HCT116 (cell line): ENCODE data around the gene MCF2L2. TPM values are rescaled to one million over a fixed set of nuclear protein-coding genes. Genes with fewer than 3 reads are reported as not detected.

Experiments used
- ATAC-seq: fragments of 200-7000 bp; cut with Tn5 transposase; 2 replicates; pipeline ENCODE4 v1.9.1; 2020; ENCODE audit warnings: mild to moderate bottlenecking, moderate library complexity
- BruUV-seq: library from RNA; stranded (reverse); fragments of 400-500 nt; replicated peaks from 2 replicates; lab custom pipeline; 2021; lab: Mats Ljungman, UMichigan
- CTCF ChIA-PET: fragments of 300-600 bp; sonication (Branson Sonifier 250); formaldehyde crosslinking; loops from one replicate; lab custom pipeline; 2021; ENCODE audit warnings: antibody characterized with exemption; lab: Charles Lee
- POLR2A ChIA-PET: fragments of 300-600, 350-600 bp; sonication (Branson Sonifier 250); formaldehyde crosslinking; loops from one replicate; lab custom pipeline; 2021; ENCODE audit warnings: antibody characterized with exemption; lab: Charles Lee
- RAD21 ChIA-PET, 2 experiments: fragments of 300-600 bp; sonication (Branson Sonifier 250); formaldehyde crosslinking; loops; one replicate each; lab custom pipeline; 2023; ENCODE audit warnings: low total read pairs in 2 of 2; ENCODE audit not compliant: uncharacterized antibody in 2 of 2, unreplicated experiment in 2 of 2, low non-redundant PET in 1 of 2; lab: Charles Lee
- DNase-seq: peaks from one replicate; pipeline ENCODE4 v3.0.0-alpha.2; 2010; ENCODE audit warnings: low read depth, low spot score
- H2AFZ ChIP-seq: fragments of 200-600 bp; shearing (Covaris generic), sonication (generic); 2 replicates; pipeline ENCODE4 v1.6.1; 2017; ENCODE audit warnings: low read depth, mixed run types, mixed read lengths, antibody characterized with exemption, low read length; ENCODE audit not compliant: poor library complexity, severe bottlenecking
- H3K27ac ChIP-seq: 2 replicates; pipeline ENCODE4 v1.5.1; 2012; ENCODE audit warnings: low read depth, low read length
- H3K27me3 ChIP-seq: fragments of 200-600 bp; sonication (generic); 2 replicates; pipeline ENCODE4 v1.6.1; 2016; ENCODE audit warnings: mixed run types, low read length, mixed read lengths; ENCODE audit not compliant: insufficient read depth
- H3K36me3 ChIP-seq, 2 experiments: fragments of 200-500 bp in 1 of 2; fragments of 200-600 bp in 1 of 2; sonication (Bioruptor generic) in 1 of 2; sonication (generic) in 1 of 2; 2 replicates each; pipeline versions ENCODE4 v1.5.1 to v1.6.1; 2014 to 2016; ENCODE audit warnings: low read length in 2 of 2, inconsistent platforms in 1 of 2, mixed read lengths in 1 of 2, mixed run types in 1 of 2; ENCODE audit not compliant: insufficient read depth in 2 of 2, control insufficient read depth in 1 of 2
- H3K4me1 ChIP-seq, 2 experiments: fragments of 200-600 bp in 1 of 2; sonication (generic) in 1 of 2; 2 replicates each; pipeline versions ENCODE4 v1.5.1 to v1.6.1; 2012 to 2017; ENCODE audit warnings: low read length in 2 of 2, inconsistent platforms in 1 of 2, mild to moderate bottlenecking in 1 of 2, mixed read lengths in 1 of 2, mixed run types in 1 of 2, moderate library complexity in 1 of 2; ENCODE audit not compliant: insufficient read depth in 2 of 2, control insufficient read depth in 1 of 2
- H3K4me2 ChIP-seq: fragments of 200-600 bp; sonication (generic); 2 replicates; pipeline ENCODE4 v1.6.1; 2017; ENCODE audit warnings: mixed run types, low read length, mixed read lengths
- H3K4me3 ChIP-seq, 2 experiments: fragments of 200-600 bp in 1 of 2; sonication (generic) in 1 of 2; replicated peaks in 1 of 2; 2 replicates each; pipeline ENCODE4 v1.5.1; 2011 to 2016; ENCODE audit warnings: low read length in 2 of 2, control low read depth in 1 of 2, low read depth in 1 of 2, mild to moderate bottlenecking in 1 of 2, mixed read lengths in 1 of 2, mixed run types in 1 of 2
- H3K79me2 ChIP-seq: fragments of 200-600 bp; sonication (generic); 2 replicates; pipeline ENCODE4 v1.6.1; 2017; ENCODE audit warnings: mild to moderate bottlenecking, mixed run types, low read length, moderate library complexity, mixed read lengths; ENCODE audit not compliant: insufficient read depth
- H3K9ac ChIP-seq: fragments of 200-600 bp; sonication (generic); 2 replicates; pipeline ENCODE4 v1.6.1; 2016; ENCODE audit warnings: low read length, mixed read lengths
- H3K9me2 ChIP-seq: fragments of 200-600 bp; sonication (generic), shearing (Covaris generic); 2 replicates; pipeline ENCODE4 v1.6.1; 2017; ENCODE audit warnings: mixed run types, mild to moderate bottlenecking, moderate library complexity; ENCODE audit not compliant: insufficient read depth
- H3K9me3 ChIP-seq, 2 experiments: fragments of 200-500 bp in 1 of 2; fragments of 200-600 bp in 1 of 2; sonication (Bioruptor generic) in 1 of 2; sonication (generic) in 1 of 2; 2 replicates each; pipeline ENCODE4 v1.6.1; 2014 to 2017; ENCODE audit warnings: low read length in 2 of 2, mixed read lengths in 2 of 2, inconsistent platforms in 1 of 2, low read depth in 1 of 2, mild to moderate bottlenecking in 1 of 2, mixed run types in 1 of 2, moderate library complexity in 1 of 2; ENCODE audit not compliant: control insufficient read depth in 1 of 2, insufficient read depth in 1 of 2
- H4K20me1 ChIP-seq: fragments of 200-600 bp; sonication (generic), shearing (Covaris generic); 2 replicates; pipeline ENCODE4 v1.6.1; 2017; ENCODE audit warnings: mixed run types, mild to moderate bottlenecking, moderate library complexity; ENCODE audit not compliant: insufficient read depth
- EGR1 ChIP-seq: IDR thresholded peaks from 2 replicates; pipeline ENCODE4 v1.6.1; 2012; ENCODE audit warnings: low read depth
- EZH2 ChIP-seq: fragments of 200-600 bp; sonication (generic); IDR thresholded peaks from 2 replicates; pipeline ENCODE4 v1.6.1; 2017; ENCODE audit warnings: antibody characterized with exemption, mixed run types
- EZH2phosphoT487 ChIP-seq: fragments of 200-600 bp; IDR thresholded peaks from 2 replicates; pipeline ENCODE4 v1.6.1; 2018; ENCODE audit warnings: antibody characterized with exemption, borderline replicate concordance
- FOSL1 ChIP-seq: IDR thresholded peaks from 2 replicates; pipeline ENCODE4 v1.6.1; 2012; ENCODE audit warnings: low read depth
- POLR2AphosphoS5 ChIP-seq: IDR thresholded peaks from 2 replicates; pipeline ENCODE4 v1.6.1; 2011; ENCODE audit warnings: mild to moderate bottlenecking, low read depth, low read length, moderate library complexity
- REST ChIP-seq: IDR thresholded peaks from 2 replicates; pipeline ENCODE4 v1.6.1; 2012; ENCODE audit warnings: low read depth
- SP1 ChIP-seq: IDR thresholded peaks from 2 replicates; pipeline ENCODE4 v1.6.1; 2012; ENCODE audit warnings: low read depth
- SRF ChIP-seq: IDR thresholded peaks from 2 replicates; pipeline ENCODE4 v1.6.1; 2012; ENCODE audit warnings: low read depth
- TCF7L2 ChIP-seq: IDR thresholded peaks from 2 replicates; pipeline ENCODE4 v1.7.0; 2011; ENCODE audit warnings: borderline replicate concordance, inconsistent platforms; ENCODE audit not compliant: insufficient read depth, insufficient read length; ENCODE audit errors: extremely low read depth
- intact Hi-C: fragments of 100-400 bp; cut with micrococcal nuclease; formaldehyde crosslinking; loops from 2 replicates; pipeline ENCODE4 v1.10.0; 2022
- total RNA-seq: library from RNA; stranded (reverse); gene quantifications from one replicate; pipeline ENCODE4 v1.2.1, GENCODE V29; 2021; ENCODE audit not compliant: unreplicated experiment

MCF2L2 gene
- total RNA-seq, 1 experiment from 2014 or later: 1.5 TPM

GRCh38 chr3:183129243-183129642, 299.2 kb downstream of the MCF2L2 start:
- Histone ChIP-seq H3K4me1 (0 out of 4 replicates have a peak, but pooled peaks cover 0 to 4% of the 10 kb centered on the region in 2 experiments), H3K9me2 (no peaks in the 10 kb centered on the region), H3K27me3 (no peaks in the 10 kb centered on the region), H3K36me3 (no peaks in the 10 kb centered on the region), H3K9ac (no peak overlapping the region), H3K79me2 (no peaks in the 10 kb centered on the region), H3K27ac (no peak overlapping the region), H4K20me1 (no peaks in the 10 kb centered on the region), H2AFZ (no peak overlapping the region), H3K9me3 (peaks cover 0 to 6% of the 10 kb centered on the region in 2 experiments; a peak in 1 of 4 replicates), H3K4me2 (no peak overlapping the region), H3K4me3 (no peak overlapping the region)
- no peak for ATAC-seq
- ChIA-PET RAD21 (no interaction called here), CTCF (interaction anchor here (0.7 kb wide), 1 partner anchor 415 kb away, joined by 3 read pairs; no protein-coding TSS in a partner anchor), POLR2A (no interaction called here)
- no TSS peak for BruUV-seq
- intact Hi-C loops: loop anchor here (10.0 kb wide), 1 partner anchor 756 kb away; the partner anchor contains the start of gene PARL
- TF ChIP-seq EZH2 (no peak), EGR1 (no peak), SRF (no peak), EZH2phosphoT487 (no peak)
- DNase-seq: peak; percentile 16

GRCh38 chr3:183128709-183129108, 299.7 kb downstream of the MCF2L2 start:
- intact Hi-C loops: loop anchor here (10.0 kb wide), 1 partner anchor 756 kb away; the partner anchor contains the start of gene PARL

More at GRCh38 chr3:183128709-183129108, 299.7 kb downstream of the MCF2L2 start:
- H4K20me1 ChIP-seq: no peaks in the 10 kb centered on the region
- H3K9me3 ChIP-seq: peaks cover 0 to 6% of the 10 kb centered on the region in 2 experiments; a peak in 1 of 4 replicates
- ChIA-PET CTCF (interaction anchor here (0.7 kb wide), 1 partner anchor 414 kb away, joined by 3 read pairs; no protein-coding TSS in a partner anchor), POLR2A (no interaction called here), RAD21 (no interaction called here)
- no TSS peak for BruUV-seq
- no peak overlapping the region for H3K4me2 ChIP-seq
- no peak overlapping the region for H3K4me3 ChIP-seq
- no peak overlapping the region for H3K27ac ChIP-seq
- H3K27me3 ChIP-seq: no peaks in the 10 kb centered on the region
- no peaks in the 10 kb centered on the region for H3K79me2 ChIP-seq
- H3K4me1 ChIP-seq: 0 out of 4 replicates have a peak, but pooled peaks cover 0 to 4% of the 10 kb centered on the region in 2 experiments
- no peak for TF ChIP-seq POLR2AphosphoS5
- TF ChIP-seq TCF7L2: no peak
- TF ChIP-seq SP1: no peak
- TF ChIP-seq FOSL1: 0 out of 2 replicates have a peak, but pooled peaks have one; percentile 18
- TF ChIP-seq EZH2: no peak
- no peak for TF ChIP-seq REST
- H2AFZ ChIP-seq: no peak overlapping the region
- H3K9me2 ChIP-seq: no peaks in the 10 kb centered on the region
- no peaks in the 10 kb centered on the region for H3K36me3 ChIP-seq
- H3K9ac ChIP-seq: no peak overlapping the region
- ATAC-seq: no peak
- no peak for DNase-seq
